ENCODE data around the gene POLG.

GRCh38 chr15:89283201-89283600 lies 51.4 kb downstream of the POLG start:
- TF ChIP-seq CTCF (IDR thresholded peaks at IDR 0.05) = no peak
- no peak for TF ChIP-seq EZH2 (IDR thresholded peaks at IDR 0.05)
